ENCODE measurements around the gene SCAI. TPM values are rescaled to one million over a fixed set of nuclear protein-coding genes. Genes with fewer than 3 reads are reported as not detected.
"Not testable (repeated sequence)": the region's sequence is repeated elsewhere in the genome, so short reads cannot be mapped to it uniquely, and the experiment has no call there.

The SCAI gene
- total and polyA plus RNA-seq, 10 donors, result 1.6 to 19.6 (median 7.5) TPM

DNA sequence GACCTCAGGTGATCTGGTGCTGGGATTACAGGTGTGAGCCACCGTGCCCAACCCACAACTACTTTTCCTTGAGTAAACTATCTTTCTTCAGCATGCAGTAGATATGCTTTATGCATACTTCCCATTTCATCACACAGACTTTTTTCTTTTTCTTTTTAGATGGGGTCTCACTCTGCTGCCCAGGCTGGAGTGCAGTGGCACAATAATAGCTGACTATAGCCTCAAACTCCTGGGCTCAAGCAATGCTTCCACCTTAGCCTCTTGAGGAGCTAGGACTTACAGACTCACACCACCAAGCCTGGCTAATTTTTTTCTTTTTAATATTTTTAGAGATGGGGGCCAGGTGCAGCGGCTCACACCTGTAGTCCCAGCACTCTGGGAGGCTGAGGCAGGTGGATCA lies 23.4 kb upstream of the SCAI start:
- 43 to 97% (median 84%) methylated on average over 2 of the region's 2 CpGs for WGBS, 5 donors
- Histone ChIP-seq H3K27me3 (replicated peaks in 1 of 7) (no peaks in the 10 kb centered on the region), H3K27ac (no peak overlapping the region), H3K36me3 (peaks cover 0 to 86% (median 15%) of the 10 kb centered on the region in 6 donors), H3K4me1 (peaks cover 0 to 22% (median 1%) of the 10 kb centered on the region in 6 donors), H3K9me3 (no peaks in the 10 kb centered on the region), H3K4me3 (no peak overlapping the region)
- DNase-seq, result no peak
- TF ChIP-seq, protein P1, sequence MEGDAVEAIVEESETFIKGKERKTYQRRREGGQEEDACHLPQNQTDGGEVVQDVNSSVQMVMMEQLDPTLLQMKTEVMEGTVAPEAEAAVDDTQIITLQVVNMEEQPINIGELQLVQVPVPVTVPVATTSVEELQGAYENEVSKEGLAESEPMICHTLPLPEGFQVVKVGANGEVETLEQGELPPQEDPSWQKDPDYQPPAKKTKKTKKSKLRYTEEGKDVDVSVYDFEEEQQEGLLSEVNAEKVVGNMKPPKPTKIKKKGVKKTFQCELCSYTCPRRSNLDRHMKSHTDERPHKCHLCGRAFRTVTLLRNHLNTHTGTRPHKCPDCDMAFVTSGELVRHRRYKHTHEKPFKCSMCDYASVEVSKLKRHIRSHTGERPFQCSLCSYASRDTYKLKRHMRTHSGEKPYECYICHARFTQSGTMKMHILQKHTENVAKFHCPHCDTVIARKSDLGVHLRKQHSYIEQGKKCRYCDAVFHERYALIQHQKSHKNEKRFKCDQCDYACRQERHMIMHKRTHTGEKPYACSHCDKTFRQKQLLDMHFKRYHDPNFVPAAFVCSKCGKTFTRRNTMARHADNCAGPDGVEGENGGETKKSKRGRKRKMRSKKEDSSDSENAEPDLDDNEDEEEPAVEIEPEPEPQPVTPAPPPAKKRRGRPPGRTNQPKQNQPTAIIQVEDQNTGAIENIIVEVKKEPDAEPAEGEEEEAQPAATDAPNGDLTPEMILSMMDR (IDR thresholded peaks at IDR 0.05 in 8 of 11, conservative IDR thresholded peaks at IDR 0.05 in 3 of 11), result no peak
- TF ChIP-seq POLR2A (IDR thresholded peaks at IDR 0.05) (no peak), POLR2AphosphoS5 (IDR thresholded peaks at IDR 0.05) (no peak)
- intact Hi-C loops (cut with DNase I; ENCODE audit: low total_unique reads), result no loop called here

DNA sequence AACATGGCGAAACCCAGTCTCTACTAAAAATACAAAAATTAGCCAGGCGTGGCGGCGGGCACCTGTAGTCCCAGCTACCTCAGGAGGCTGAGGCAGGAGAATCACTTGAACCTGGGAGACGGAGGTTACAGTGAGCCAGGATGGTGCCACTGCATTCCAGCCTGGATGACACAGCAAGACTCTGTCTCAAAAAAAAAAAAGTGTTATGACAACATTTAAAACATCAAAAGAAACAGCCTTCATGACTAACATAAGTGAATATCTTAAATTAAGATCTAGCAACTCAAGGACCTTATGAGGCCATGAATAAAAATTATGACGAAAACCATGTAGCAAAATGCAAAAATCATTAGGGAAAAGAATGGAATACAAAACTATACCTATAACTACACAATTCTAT lies 19.6 kb upstream of the SCAI start:
- DNase-seq; intact Hi-C loops (cut with DNase I; ENCODE audit: low total_unique reads); H3K27me3 ChIP-seq (replicated peaks in 1 of 7); H3K27ac ChIP-seq; H3K9me3 ChIP-seq; H3K4me3 ChIP-seq: not testable (repeated sequence)
- Histone ChIP-seq H3K36me3 (peaks cover 0 to 73% (median 4%) of the 10 kb centered on the region in 6 donors), H3K4me1 (peaks cover 0 to 29% (median 3%) of the 10 kb centered on the region in 6 donors)
- 97% methylated on average over 6 of the region's 6 CpGs for WGBS, 5 donors

DNA sequence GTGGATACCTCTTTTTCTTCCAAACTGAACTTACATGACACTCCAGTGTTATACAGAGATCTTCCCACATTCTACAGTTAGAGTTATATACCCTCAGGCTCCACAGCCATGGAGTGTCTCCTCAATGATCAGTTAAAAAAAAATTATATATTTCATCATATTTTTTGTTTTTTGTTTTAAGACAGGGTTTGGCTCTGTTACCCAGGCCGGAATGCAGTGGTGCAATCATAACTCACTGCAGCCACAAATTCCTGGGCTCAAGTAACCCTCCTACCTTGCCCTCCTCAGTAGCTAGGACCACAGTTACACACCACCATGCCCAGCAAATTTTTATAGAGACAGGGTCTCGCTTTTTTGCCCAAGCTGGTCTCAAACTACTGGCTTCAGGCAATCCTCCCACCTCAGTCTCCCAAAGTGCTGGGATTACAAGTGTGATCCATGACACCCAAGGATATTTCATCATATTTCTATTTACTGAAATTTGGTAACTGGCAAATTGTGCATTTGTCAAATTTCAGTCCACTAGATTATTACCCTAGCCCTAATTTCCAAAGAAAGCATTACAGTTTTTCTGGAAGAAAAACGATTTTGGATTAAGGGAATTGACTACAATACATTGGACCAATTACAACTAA lies 18.1 kb upstream of the SCAI start:
- intact Hi-C loops (cut with DNase I; ENCODE audit: low total_unique reads), result no loop called here
- H3K27ac ChIP-seq, result no peak overlapping the region
- DNase-seq, result no peak
- H3K36me3 ChIP-seq, result peaks cover 0 to 79% (median 12%) of the 10 kb centered on the region in 6 donors
- WGBS, 5 donors, result 65 to 86% (median 76%) methylated on average over 3 of the region's 3 CpGs
- no peaks in the 10 kb centered on the region for H3K9me3 ChIP-seq
- no peak for TF ChIP-seq POLR2AphosphoS5 (IDR thresholded peaks at IDR 0.05)
- no peak for TF ChIP-seq POLR2A (IDR thresholded peaks at IDR 0.05)
- TF ChIP-seq, protein P1 (IDR thresholded peaks at IDR 0.05 in 8 of 11, conservative IDR thresholded peaks at IDR 0.05 in 3 of 11), result no peak
- H3K27me3 ChIP-seq (replicated peaks in 1 of 7), result no peaks in the 10 kb centered on the region
- no peak overlapping the region for H3K4me3 ChIP-seq
- H3K4me1 ChIP-seq, result peaks cover 0 to 24% (median 3%) of the 10 kb centered on the region in 6 donors

DNA sequence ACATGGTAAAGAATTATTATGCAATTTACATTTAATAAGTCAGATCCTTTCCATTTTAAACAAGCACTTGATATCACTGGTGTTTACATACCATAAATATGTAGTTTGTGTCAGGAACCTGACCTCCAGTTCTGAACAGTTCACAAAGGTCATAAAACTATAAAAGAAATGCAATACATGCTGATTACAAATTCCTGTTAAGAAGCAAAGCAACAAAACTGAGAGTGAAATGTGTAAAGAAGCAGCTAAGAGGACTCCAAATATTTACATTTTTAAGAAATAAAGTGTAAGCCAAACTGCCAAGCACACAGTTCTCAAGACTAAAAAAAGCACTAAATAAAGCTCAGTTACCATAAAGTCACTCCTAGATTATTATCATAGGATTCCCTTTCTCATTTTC lies 17.4 kb upstream of the SCAI start:
- intact Hi-C loops (cut with DNase I; ENCODE audit: low total_unique reads), result no loop called here

More for the DNA sequence above, 17.4 kb upstream of the SCAI start:
- TF ChIP-seq POLR2AphosphoS5 (IDR thresholded peaks at IDR 0.05) (no peak), POLR2A (IDR thresholded peaks at IDR 0.05) (no peak)
- TF ChIP-seq, protein P1 (IDR thresholded peaks at IDR 0.05 in 8 of 11, conservative IDR thresholded peaks at IDR 0.05 in 3 of 11), result no peak
- H3K36me3 ChIP-seq, result peaks cover 0 to 78% (median 14%) of the 10 kb centered on the region in 6 donors
- no peak overlapping the region for H3K27ac ChIP-seq
- peaks cover 0 to 19% (median 3%) of the 10 kb centered on the region in 6 donors for H3K4me1 ChIP-seq
- H3K4me3 ChIP-seq, result no peak overlapping the region
- H3K9me3 ChIP-seq, result no peaks in the 10 kb centered on the region
- H3K27me3 ChIP-seq (replicated peaks in 1 of 7), result no peaks in the 10 kb centered on the region
- no peak for DNase-seq

Measured in spleen (tissue), 11 donors.